ENCODE data around the gene DNAAF1. TPM values are rescaled to one million over a fixed set of nuclear protein-coding genes. Genes with fewer than 3 reads are reported as not detected.

DNAAF1 gene
- total and polyA plus RNA-seq, 2 donors (not counting 3 experiments of a cell fraction or from before 2014, with no cell fraction given): 0.01 TPM; not detected in 1

DNA sequence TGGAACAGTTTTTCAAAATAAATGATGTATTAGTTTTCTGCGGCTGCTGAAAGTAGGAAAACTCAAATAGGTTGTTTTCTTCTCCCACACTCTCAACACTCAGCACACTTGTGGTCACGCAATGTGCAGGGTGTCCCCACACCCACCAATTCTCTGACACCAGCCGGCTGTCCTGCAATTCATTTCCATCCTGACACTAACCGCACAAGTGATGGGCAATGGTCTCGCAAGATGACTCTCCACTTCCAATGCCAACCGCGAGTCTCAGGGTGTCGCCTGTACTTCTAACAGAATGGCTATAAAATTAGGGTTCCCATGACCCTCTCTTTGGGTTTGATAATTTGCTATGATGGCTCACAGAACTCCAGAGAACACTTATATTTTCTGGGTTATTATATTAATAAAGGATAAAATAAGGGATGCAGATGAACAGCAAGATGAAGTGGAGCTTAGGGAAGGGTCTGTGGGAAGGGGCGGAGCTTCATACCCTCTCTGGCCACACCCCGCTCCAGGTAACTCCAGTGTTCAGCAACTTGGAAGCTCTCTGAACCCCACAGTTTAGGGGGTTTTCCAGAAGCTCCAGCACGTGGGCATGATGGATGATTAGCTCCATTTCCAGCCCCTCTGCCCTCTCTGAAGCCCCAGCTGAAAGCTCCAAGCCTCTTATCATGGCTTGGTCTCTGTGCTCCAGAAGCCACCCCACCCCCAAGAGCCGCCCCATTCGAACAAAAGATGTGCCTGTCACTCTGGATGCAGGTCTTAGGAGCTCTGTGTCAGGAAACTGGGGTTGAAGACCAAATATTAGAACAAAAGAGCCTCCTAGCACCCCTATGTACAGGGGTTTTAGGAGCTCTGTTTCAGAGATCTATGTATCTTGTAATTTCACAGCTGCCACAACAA, 21.9 kb downstream of the DNAAF1 start:
- H3K9me1 ChIP-seq (replicated peaks; ENCODE audit: control insufficient read depth, extremely low read depth, insufficient read depth, low read length): no peaks in the 10 kb centered on the region
- H3K27ac ChIP-seq (ENCODE audit: insufficient read depth, low read depth, low read length): no peak overlapping the region
- no peaks in the 10 kb centered on the region for H4K20me1 ChIP-seq (replicated peaks; ENCODE audit: control insufficient read depth, extremely low read depth, insufficient read depth, low read length)
- no peak overlapping the region for H3K4me2 ChIP-seq (ENCODE audit: insufficient read depth, low read length)
- TF ChIP-seq CTCF (IDR thresholded peaks at IDR 0.05; ENCODE audit: extremely low read depth in 1 of 2, insufficient read depth in 1 of 2, low read depth in 1 of 2, low read length in 2 of 2) (no peak), POLR2AphosphoS5 (IDR thresholded peaks at IDR 0.05; ENCODE audit: insufficient read depth, low read depth, low read length) (no peak), POLR2A (IDR thresholded peaks at IDR 0.05; ENCODE audit: low read depth, low read length) (no peak), FOS (IDR thresholded peaks at IDR 0.05; ENCODE audit: borderline replicate concordance, insufficient read depth, low read length) (no peak), GATA2 (IDR thresholded peaks at IDR 0.05; ENCODE audit: insufficient read depth, insufficient read length, low read depth, low read length) (no peak), MYC (IDR thresholded peaks at IDR 0.05; ENCODE audit: low read depth, low read length) (no peak), JUN (IDR thresholded peaks at IDR 0.05; ENCODE audit: borderline replicate concordance, insufficient read depth, insufficient read length, low read depth) (no peak), EZH2 (IDR thresholded peaks at IDR 0.05; ENCODE audit: borderline replicate concordance, low read depth, low read length, severe bottlenecking) (no peak)
- TF ChIP-seq, protein P1, sequence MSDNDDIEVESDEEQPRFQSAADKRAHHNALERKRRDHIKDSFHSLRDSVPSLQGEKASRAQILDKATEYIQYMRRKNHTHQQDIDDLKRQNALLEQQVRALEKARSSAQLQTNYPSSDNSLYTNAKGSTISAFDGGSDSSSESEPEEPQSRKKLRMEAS (IDR thresholded peaks at IDR 0.05; ENCODE audit: insufficient read depth, insufficient read length): no peak
- H2AFZ ChIP-seq (ENCODE audit: low read depth, low read length): no peak overlapping the region
- no peak overlapping the region for H3K9ac ChIP-seq (replicated peaks; ENCODE audit: extremely low read depth, insufficient read depth, low read length)
- ChIA-PET CTCF (interaction anchor here (1.2 to 2.5 kb wide), 3 partner anchors 10 to 20 kb away, joined by 4 to 9 read pairs (median 5); partner anchors contain the start of gene TAF1C), POLR2A (no interaction called here)
- H3K9me3 ChIP-seq (replicated peaks; ENCODE audit: control insufficient read depth, insufficient read depth, low read length): no peaks in the 10 kb centered on the region
- FAIRE-seq (no peak), DNase-seq (ENCODE audit: low read depth, low spot score) (no peak)
- intact Hi-C loops (cut with micrococcal nuclease) (no loop called here), dilution Hi-C loops (cut with MboI; ENCODE audit: extremely low pct_ligation_motif_present, low sequenced_read_pairs) (no loop called here)
- H3K27me3 ChIP-seq (ENCODE audit: control insufficient read depth in 2 of 2, insufficient read depth in 2 of 2, low read length in 2 of 2): peaks cover 12 to 15% of the 10 kb centered on the region in 2 experiments
- BruUV-seq (replicated peaks): no TSS peak
- no peaks in the 10 kb centered on the region for H3K36me3 ChIP-seq (ENCODE audit: control insufficient read depth in 2 of 2, extremely low read depth in 1 of 2, insufficient read depth in 2 of 2, low read length in 2 of 2)
- H3K4me1 ChIP-seq (ENCODE audit: control insufficient read depth, extremely low read depth, insufficient read depth, low read length): no peaks in the 10 kb centered on the region
- H3K79me2 ChIP-seq (ENCODE audit: control insufficient read depth, insufficient read depth, low read length): no peaks in the 10 kb centered on the region
- no peak overlapping the region for H3K4me3 ChIP-seq (replicated peaks in 1 of 3; ENCODE audit: insufficient read depth in 1 of 3, low read depth in 1 of 3, low read length in 3 of 3)
